IPS DF 6.9 (cell line): Measurements from ENCODE around the gene SORCS2.

Experiments used
- DNase-seq: peaks from one replicate; pipeline ENCODE4 v3.0.0-alpha.2; 2013; ENCODE audit warnings: low read depth, low spot score
- H3K27ac ChIP-seq: one replicate; pipeline ENCODE4 v1.5.1; 2013; ENCODE audit warnings: low read length, control low read depth
- H3K27me3 ChIP-seq: 2 replicates; pipeline ENCODE4 v1.6.1; 2013; ENCODE audit warnings: mild to moderate bottlenecking, low read length; ENCODE audit not compliant: control insufficient read depth, insufficient read depth
- H3K36me3 ChIP-seq: 2 replicates; pipeline ENCODE4 v1.6.1; 2013; ENCODE audit warnings: low read length; ENCODE audit not compliant: control insufficient read depth, insufficient read depth
- H3K4me1 ChIP-seq: 2 replicates; pipeline ENCODE4 v1.6.1; 2013; ENCODE audit warnings: low read length; ENCODE audit not compliant: control insufficient read depth, insufficient read depth
- H3K4me3 ChIP-seq: 2 replicates; pipeline ENCODE4 v1.5.1; 2013; ENCODE audit warnings: mild to moderate bottlenecking, low read length
- H3K9me3 ChIP-seq: 2 replicates; pipeline ENCODE4 v1.6.1; 2013; ENCODE audit warnings: low read length, inconsistent platforms; ENCODE audit not compliant: control insufficient read depth, insufficient read depth
- WGBS: extraction: QIAGEN DNeasy Blood & Tissue Kit; methylation state at CpG from one replicate; pipeline ENCODE4 v1.1.7; 2013; ENCODE audit warnings: mixed read lengths, missing lambda C conversion rate; ENCODE audit not compliant: insufficient read length, insufficient coverage; 5-methylcytosine and 5-hydroxymethylcytosine counted together

Gene SORCS2

GRCh38 chr4:7191546-7192251 is 639 bp upstream of the SORCS2 start:
- no peaks in the 10 kb centered on the region; the same call in 1 of the 2 replicates for H3K36me3 ChIP-seq
- H3K4me1 ChIP-seq, result 0 out of 2 replicates have a peak, but pooled peaks cover 2% of the 10 kb centered on the region
- H3K27me3 ChIP-seq, result peaks cover 15% of the 10 kb centered on the region; the same call in 1 of the 2 replicates
- H3K4me3 ChIP-seq, result peak overlapping the region; percentile 60; the same call in 1 of the 2 replicates
- no peaks in the 10 kb centered on the region for H3K9me3 ChIP-seq
- H3K27ac ChIP-seq, result no peak overlapping the region
- WGBS, result no CpG with 5 or more reads among the region's 22 CpGs
- DNase-seq, result no peak

- H3K27me3 ChIP-seq, result peaks cover 15% of the 10 kb centered on the region; the same call in 1 of the 2 replicates
- DNase-seq, result no peak
- no peaks in the 10 kb centered on the region; the same call in 1 of the 2 replicates for H3K36me3 ChIP-seq
- no CpG with 5 or more reads among the region's 62 CpGs for WGBS
- 0 out of 2 replicates have a peak, but pooled peaks cover 2% of the 10 kb centered on the region for H3K4me1 ChIP-seq
- H3K27ac ChIP-seq, result no peak overlapping the region
- H3K4me3 ChIP-seq, result peak overlapping the region; percentile 60; the same call in 1 of the 2 replicates
- H3K9me3 ChIP-seq, result no peaks in the 10 kb centered on the region
Observed at GRCh38 chr4:7193030-7193958, 956 bp downstream of the SORCS2 start.

DNA sequence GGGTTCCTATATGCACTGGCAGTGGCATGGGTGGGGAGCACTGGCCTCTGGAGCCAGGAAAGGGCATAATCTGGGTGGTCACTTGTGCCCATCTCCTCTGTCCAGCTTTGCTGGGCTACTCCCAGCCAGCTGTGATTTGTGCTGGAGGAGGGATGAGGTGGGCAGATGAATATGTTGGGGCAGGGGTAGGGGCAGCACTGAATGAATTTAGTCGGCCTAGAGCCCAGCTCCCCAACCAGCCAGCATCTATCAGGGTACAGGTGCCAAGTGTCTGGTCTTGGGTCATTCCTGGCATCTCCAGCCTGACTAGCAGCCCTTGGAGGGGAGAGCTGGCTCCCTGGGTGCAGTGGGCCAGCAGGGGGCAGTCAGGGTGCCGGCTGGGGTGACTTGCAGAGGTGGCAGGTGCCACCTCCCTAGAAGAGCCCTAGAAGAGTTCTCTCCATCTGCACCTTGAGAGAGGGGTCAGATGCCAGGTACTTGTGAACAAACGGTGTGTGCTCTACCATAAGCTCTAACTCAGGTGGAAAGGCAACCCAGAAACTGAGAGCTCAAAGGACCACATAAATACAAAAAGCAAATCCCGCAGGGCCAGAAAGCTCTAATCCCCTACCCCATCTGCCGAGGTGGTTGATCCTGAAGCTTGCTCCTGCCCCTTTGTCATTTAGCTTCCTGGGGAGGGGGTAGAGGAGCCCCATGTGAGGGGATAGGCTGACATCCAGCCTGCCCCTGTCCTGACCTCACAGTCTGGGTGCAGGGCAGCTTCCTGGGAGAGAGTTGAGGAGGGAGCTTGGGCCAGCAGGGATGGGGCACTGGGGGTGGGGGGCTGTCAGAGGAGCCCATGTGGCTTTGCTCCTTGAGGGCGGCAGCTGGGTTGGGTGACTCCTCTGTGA is 2.2 kb downstream of the SORCS2 start:
- H3K4me1 ChIP-seq, result 0 out of 2 replicates have a peak, but pooled peaks cover 2% of the 10 kb centered on the region
- peaks cover 15% of the 10 kb centered on the region; the same call in 1 of the 2 replicates for H3K27me3 ChIP-seq
- WGBS, result no CpG with 5 or more reads among the region's 6 CpGs
- H3K4me3 ChIP-seq, result no peak overlapping the region
- DNase-seq, result no peak
- no peak overlapping the region for H3K27ac ChIP-seq
- no peaks in the 10 kb centered on the region for H3K9me3 ChIP-seq
- no peaks in the 10 kb centered on the region; the same call in 1 of the 2 replicates for H3K36me3 ChIP-seq

DNA sequence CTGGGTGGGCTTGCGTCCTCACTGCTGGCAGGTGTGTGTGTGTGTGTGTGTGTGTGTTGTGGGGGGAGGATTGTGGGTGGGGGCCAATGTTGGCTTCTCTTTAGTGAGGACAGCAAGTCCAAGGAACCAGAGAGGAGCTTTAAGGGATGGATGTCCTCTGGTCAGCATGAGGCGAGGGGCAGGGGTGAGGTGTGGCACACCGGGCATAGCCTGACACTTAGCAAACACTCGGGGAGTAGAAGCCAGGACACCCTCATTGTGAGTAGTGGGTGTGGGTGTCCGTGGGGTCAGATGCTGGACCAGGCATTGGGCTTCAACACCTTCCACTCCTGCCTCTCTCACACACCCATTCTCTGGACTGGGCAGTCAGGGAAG is 2.8 kb downstream of the SORCS2 start:
- DNase-seq, result no peak
- Histone ChIP-seq H3K36me3 (no peaks in the 10 kb centered on the region; the same call in 1 of the 2 replicates), H3K4me1 (0 out of 2 replicates have a peak, but pooled peaks cover 2% of the 10 kb centered on the region), H3K9me3 (no peaks in the 10 kb centered on the region), H3K27ac (no peak overlapping the region), H3K27me3 (peaks cover 15% of the 10 kb centered on the region; the same call in 1 of the 2 replicates), H3K4me3 (no peak overlapping the region)
- WGBS, result no CpG with 5 or more reads among the region's 5 CpGs

DNA sequence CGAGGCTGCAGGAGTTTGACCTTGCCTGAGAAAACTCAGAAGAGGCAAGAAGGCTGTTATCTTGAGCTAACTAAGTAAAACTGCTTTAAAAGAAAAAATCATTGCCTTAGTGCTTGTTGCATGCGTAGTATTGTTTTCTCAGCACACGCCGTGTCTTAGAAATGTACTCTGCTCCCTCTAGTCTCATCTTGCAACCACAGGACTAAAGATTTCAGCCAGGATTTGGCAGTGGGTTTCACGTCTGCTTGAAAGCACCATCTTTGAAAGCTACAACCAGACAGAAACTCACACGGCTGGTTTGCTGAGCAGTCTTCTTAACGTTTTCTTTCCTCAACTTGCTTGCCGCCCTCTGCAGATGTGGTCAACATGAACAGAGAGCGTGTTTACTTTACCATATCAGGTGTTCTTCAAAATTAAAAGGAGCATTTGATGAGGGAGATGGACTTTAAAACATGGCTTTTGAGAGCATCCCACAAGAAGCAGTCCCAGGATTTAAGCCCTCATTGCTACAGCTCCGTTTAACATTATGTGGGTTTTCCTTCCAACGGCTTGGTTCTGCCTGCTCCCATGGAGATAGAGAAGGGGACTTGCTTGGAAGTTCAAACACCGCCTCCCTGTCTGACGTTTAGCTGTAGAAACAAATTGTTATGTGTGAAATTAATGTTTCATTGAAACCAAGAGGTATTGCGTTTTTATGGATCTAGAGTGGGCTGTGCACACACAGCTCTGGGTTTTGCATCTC is 3.4 kb downstream of the SORCS2 start:
- DNase-seq, result no peak
- Histone ChIP-seq H3K4me3 (no peak overlapping the region), H3K27ac (no peak overlapping the region), H3K36me3 (no peaks in the 10 kb centered on the region; the same call in 1 of the 2 replicates), H3K27me3 (peaks cover 15% of the 10 kb centered on the region; the same call in 1 of the 2 replicates), H3K4me1 (0 out of 2 replicates have a peak, but pooled peaks cover 2% of the 10 kb centered on the region), H3K9me3 (no peaks in the 10 kb centered on the region)
- WGBS, result no CpG with 5 or more reads among the region's 14 CpGs

DNA sequence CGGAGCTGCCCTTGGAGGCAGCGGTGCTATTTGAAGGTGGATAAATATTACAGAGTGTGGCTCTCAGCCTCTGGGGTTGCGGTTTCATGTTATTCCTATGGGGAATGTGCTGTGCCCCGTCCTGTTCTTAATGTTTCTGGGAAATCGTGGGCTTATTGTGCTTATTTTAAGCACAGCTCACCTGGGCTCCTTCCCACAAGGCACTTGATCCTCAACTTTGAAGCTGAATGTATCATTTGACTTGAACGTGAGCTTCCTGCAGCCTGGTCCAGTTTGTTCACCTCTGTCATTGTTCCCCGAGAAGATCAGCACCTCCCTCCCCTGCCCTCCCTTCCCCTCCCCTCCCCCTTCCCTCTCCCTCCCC is 3.9 kb downstream of the SORCS2 start:
- no peak overlapping the region for H3K4me3 ChIP-seq
- no peaks in the 10 kb centered on the region; the same call in 1 of the 2 replicates for H3K36me3 ChIP-seq
- DNase-seq, result no peak
- WGBS, result no CpG with 5 or more reads among the region's 7 CpGs
- H3K27ac ChIP-seq, result no peak overlapping the region
- H3K4me1 ChIP-seq, result 0 out of 2 replicates have a peak, but pooled peaks cover 2% of the 10 kb centered on the region
- H3K9me3 ChIP-seq, result no peaks in the 10 kb centered on the region
- peaks cover 15% of the 10 kb centered on the region; the same call in 1 of the 2 replicates for H3K27me3 ChIP-seq

GRCh38 chr4:7196736-7197135 is 4.4 kb downstream of the SORCS2 start:
- Histone ChIP-seq H3K9me3 (no peaks in the 10 kb centered on the region), H3K4me3 (no peak overlapping the region), H3K27ac (no peak overlapping the region), H3K27me3 (peaks cover 15% of the 10 kb centered on the region; the same call in 1 of the 2 replicates), H3K4me1 (peaks cover 2% of the 10 kb centered on the region; the same call in 1 of the 2 replicates), H3K36me3 (no peaks in the 10 kb centered on the region; the same call in 1 of the 2 replicates)
- no CpG with 5 or more reads among the region's 5 CpGs for WGBS
- no peak for DNase-seq

GRCh38 chr4:7197910-7198309 is 5.6 kb downstream of the SORCS2 start:
- no CpG with 5 or more reads among the region's 5 CpGs for WGBS
- DNase-seq, result no peak
- H3K27me3 ChIP-seq, result peaks cover 14% of the 10 kb centered on the region; the same call in 1 of the 2 replicates
- no peaks in the 10 kb centered on the region; the same call in 1 of the 2 replicates for H3K36me3 ChIP-seq
- H3K27ac ChIP-seq, result no peak overlapping the region
- no peak overlapping the region for H3K4me3 ChIP-seq
- H3K4me1 ChIP-seq, result peaks cover 5% of the 10 kb centered on the region; the same call in 1 of the 2 replicates
- no peaks in the 10 kb centered on the region for H3K9me3 ChIP-seq

GRCh38 chr4:7198440-7199128 is 6.2 kb downstream of the SORCS2 start:
- no CpG with 5 or more reads among the region's 20 CpGs for WGBS
- Histone ChIP-seq H3K27ac (no peak overlapping the region), H3K4me3 (no peak overlapping the region), H3K4me1 (peaks cover 4% of the 10 kb centered on the region; the same call in 1 of the 2 replicates), H3K27me3 (peaks cover 7% of the 10 kb centered on the region; the same call in 1 of the 2 replicates), H3K9me3 (no peaks in the 10 kb centered on the region), H3K36me3 (no peaks in the 10 kb centered on the region)
- no peak for DNase-seq
